HUES6 (cell line): ENCODE data around the gene ZNF785.
"Not testable (repeated sequence)": the region's sequence is repeated elsewhere in the genome, so short reads cannot be mapped to it uniquely, and the experiment has no call there.

Experiments used
- H3K27ac ChIP-seq: 2 replicates; pipeline ENCODE4 v1.7.0; 2013; ENCODE audit warnings: low read depth, mild to moderate bottlenecking, low read length, inconsistent platforms
- H3K27me3 ChIP-seq: 2 replicates; pipeline ENCODE4 v1.6.1; 2013; ENCODE audit warnings: low read length; ENCODE audit not compliant: control insufficient read depth, insufficient read depth
- H3K36me3 ChIP-seq: 2 replicates; pipeline ENCODE4 v1.6.1; 2013; ENCODE audit warnings: low read length; ENCODE audit not compliant: control insufficient read depth, insufficient read depth
- H3K4me1 ChIP-seq: 2 replicates; pipeline ENCODE4 v1.6.1; 2013; ENCODE audit warnings: low read length; ENCODE audit not compliant: control insufficient read depth, insufficient read depth
- H3K4me3 ChIP-seq: 2 replicates; pipeline ENCODE4 v1.5.1; 2013; ENCODE audit warnings: low read depth, low read length
- H3K9ac ChIP-seq: one replicate; pipeline ENCODE4 v1.6.1; 2013; ENCODE audit warnings: mild to moderate bottlenecking, low read length
- H3K9me3 ChIP-seq: 2 replicates; pipeline ENCODE4 v1.6.1; 2013; ENCODE audit warnings: low read depth, low read length; ENCODE audit not compliant: control insufficient read depth, insufficient read depth

Gene ZNF785

GRCh38 chr16:30551781-30552180 is 33.7 kb downstream of the ZNF785 start:
- Histone ChIP-seq H3K36me3 (peaks cover 27% of the 10 kb centered on the region), H3K9me3 (no peaks in the 10 kb centered on the region), H3K27me3 (no peaks in the 10 kb centered on the region), H3K27ac (no peak overlapping the region), H3K9ac (no peak overlapping the region), H3K4me3 (no peak overlapping the region), H3K4me1 (peaks cover 30% of the 10 kb centered on the region)

- peaks cover 37% of the 10 kb centered on the region for H3K4me1 ChIP-seq
- no peaks in the 10 kb centered on the region for H3K9me3 ChIP-seq
- no peaks in the 10 kb centered on the region for H3K27me3 ChIP-seq
- no peak overlapping the region for H3K4me3 ChIP-seq
- H3K36me3 ChIP-seq = peaks cover 4% of the 10 kb centered on the region
- H3K27ac ChIP-seq = no peak overlapping the region
- no peak overlapping the region for H3K9ac ChIP-seq
These were observed 36.9 kb downstream of the ZNF785 start for GRCh38 chr16:30548416-30549253.

GRCh38 chr16:30546115-30546514 is 39.4 kb downstream of the ZNF785 start:
- Histone ChIP-seq H3K9me3 (no peaks in the 10 kb centered on the region), H3K4me3 (no peak overlapping the region), H3K4me1 (peaks cover 54% of the 10 kb centered on the region), H3K9ac (no peak overlapping the region), H3K36me3 (no peaks in the 10 kb centered on the region), H3K27me3 (no peaks in the 10 kb centered on the region), H3K27ac (no peak overlapping the region)

- H3K4me3 ChIP-seq = no peak overlapping the region
- H3K36me3 ChIP-seq = no peaks in the 10 kb centered on the region
- H3K4me1 ChIP-seq = peaks cover 45% of the 10 kb centered on the region
- H3K9ac ChIP-seq = no peak overlapping the region
- no peak overlapping the region for H3K27ac ChIP-seq
- no peaks in the 10 kb centered on the region for H3K27me3 ChIP-seq
- no peaks in the 10 kb centered on the region for H3K9me3 ChIP-seq
These were observed 42.4 kb downstream of the ZNF785 start for GRCh38 chr16:30543067-30543466.

GRCh38 chr16:30541502-30542329 is 43.8 kb downstream of the ZNF785 start:
- no peak overlapping the region; the same call in 1 of the 2 replicates for H3K27ac ChIP-seq
- H3K4me3 ChIP-seq = peak overlapping the region; percentile 12
- peak overlapping the region; percentile 18 for H3K9ac ChIP-seq

DNA sequence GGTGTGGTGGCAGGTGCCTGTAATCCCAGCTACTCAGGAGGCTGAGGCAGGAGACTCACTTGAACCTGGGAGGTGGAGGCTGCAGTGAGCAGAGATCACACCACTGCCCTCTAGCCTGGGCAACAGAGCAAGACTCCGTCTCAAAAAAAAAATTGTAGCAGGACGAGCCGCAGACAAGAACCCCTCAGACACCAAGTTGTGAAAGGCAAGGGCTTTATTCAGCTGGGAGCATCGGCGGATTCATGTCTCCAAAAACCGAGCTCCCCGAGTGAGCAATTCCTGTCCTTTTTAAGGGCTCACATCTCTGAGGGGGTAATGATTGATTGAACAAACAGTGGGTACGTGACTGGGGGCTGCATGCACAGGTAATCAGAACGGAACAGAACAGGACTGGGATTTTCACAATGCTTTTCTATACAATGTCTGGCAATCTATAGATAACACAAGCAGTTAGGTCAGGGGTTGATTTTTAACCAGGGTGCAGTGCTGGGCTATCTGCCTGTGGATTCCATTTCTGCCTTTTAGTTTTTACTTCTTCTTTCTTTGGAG is 44.5 kb downstream of the ZNF785 start:
- not testable (repeated sequence) for H3K36me3 ChIP-seq, H3K27ac ChIP-seq, H3K9ac ChIP-seq, H3K9me3 ChIP-seq, H3K4me3 ChIP-seq, H3K27me3 ChIP-seq
- peaks cover 44% of the 10 kb centered on the region for H3K4me1 ChIP-seq

More at GRCh38 chr16:30541502-30542329, 43.8 kb downstream of the ZNF785 start:
- Histone ChIP-seq H3K4me1 (peaks cover 42% of the 10 kb centered on the region), H3K27me3 (no peaks in the 10 kb centered on the region), H3K9me3 (no peaks in the 10 kb centered on the region), H3K36me3 (no peaks in the 10 kb centered on the region)

GRCh38 chr16:30539986-30540526 is 45.4 kb downstream of the ZNF785 start:
- H3K9ac ChIP-seq, H3K4me3 ChIP-seq, H3K27ac ChIP-seq: not testable (repeated sequence)

GRCh38 chr16:30539000-30539964 is 46.2 kb downstream of the ZNF785 start:
- Histone ChIP-seq H3K27ac (no peak overlapping the region), H3K36me3 (no peaks in the 10 kb centered on the region), H3K4me1 (peaks cover 46% of the 10 kb centered on the region), H3K9me3 (no peaks in the 10 kb centered on the region), H3K27me3 (no peaks in the 10 kb centered on the region), H3K9ac (no peak overlapping the region), H3K4me3 (no peak overlapping the region)

More at GRCh38 chr16:30539986-30540526, 45.4 kb downstream of the ZNF785 start:
- H3K36me3 ChIP-seq, H3K27me3 ChIP-seq, H3K9me3 ChIP-seq: not testable (repeated sequence)
- H3K4me1 ChIP-seq = peaks cover 49% of the 10 kb centered on the region

DNA sequence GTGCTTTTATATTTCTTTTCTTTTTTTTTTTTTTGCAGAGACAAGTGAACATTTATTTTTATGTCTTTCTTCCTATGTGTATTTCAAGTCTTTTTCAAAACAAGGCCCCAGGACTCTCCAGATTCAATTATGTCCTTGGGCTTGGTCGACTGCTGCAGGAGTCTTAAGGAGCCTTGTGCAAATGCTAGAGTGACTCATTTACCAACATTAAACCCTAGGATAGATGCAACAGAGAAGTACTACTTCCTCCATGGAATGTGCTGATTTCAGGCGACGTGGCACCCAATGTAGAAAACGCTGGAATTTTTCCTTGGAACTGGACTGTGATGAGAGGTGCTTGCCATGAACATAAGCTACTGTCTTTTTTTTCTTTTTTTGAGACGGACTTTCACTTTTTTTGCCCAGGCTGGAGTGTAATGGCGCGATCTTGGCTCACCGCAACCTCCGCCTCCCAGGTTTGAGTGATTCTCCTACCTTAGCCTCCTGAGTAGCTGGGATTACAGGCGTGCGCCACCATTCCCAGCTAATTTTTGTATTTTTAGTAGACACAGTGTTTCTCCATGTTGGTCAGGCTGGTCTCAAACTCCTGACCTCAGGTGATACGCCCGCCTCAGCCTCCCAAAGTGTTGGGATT is 49.0 kb downstream of the ZNF785 start:
- not testable (repeated sequence) for H3K9me3 ChIP-seq, H3K27me3 ChIP-seq, H3K9ac ChIP-seq
- peak overlapping the region; percentile 87; the same call in 1 of the 2 replicates for H3K4me3 ChIP-seq
- peaks cover 12% of the 10 kb centered on the region; the same call in 1 of the 2 replicates for H3K36me3 ChIP-seq
- peaks cover 32% of the 10 kb centered on the region for H3K4me1 ChIP-seq
- H3K27ac ChIP-seq = peak overlapping the region; percentile 39; the same call in 1 of the 2 replicates
